C4-2B (cell line): ENCODE measurements around the gene SMURF1.

Source experiments
- ZFX ChIP-seq: fragments of 450-650 bp; IDR thresholded peaks from 2 replicates; pipeline ENCODE4 v1.6.1; 2017
- TF ChIP-seq, protein P1 (sequence below): fragments of 450-650 bp; conservative IDR thresholded peaks from 2 replicates; pipeline ENCODE4 v1.5.1; 2017; ENCODE audit warnings: mild to moderate bottlenecking

- TF ChIP-seq, protein P1, sequence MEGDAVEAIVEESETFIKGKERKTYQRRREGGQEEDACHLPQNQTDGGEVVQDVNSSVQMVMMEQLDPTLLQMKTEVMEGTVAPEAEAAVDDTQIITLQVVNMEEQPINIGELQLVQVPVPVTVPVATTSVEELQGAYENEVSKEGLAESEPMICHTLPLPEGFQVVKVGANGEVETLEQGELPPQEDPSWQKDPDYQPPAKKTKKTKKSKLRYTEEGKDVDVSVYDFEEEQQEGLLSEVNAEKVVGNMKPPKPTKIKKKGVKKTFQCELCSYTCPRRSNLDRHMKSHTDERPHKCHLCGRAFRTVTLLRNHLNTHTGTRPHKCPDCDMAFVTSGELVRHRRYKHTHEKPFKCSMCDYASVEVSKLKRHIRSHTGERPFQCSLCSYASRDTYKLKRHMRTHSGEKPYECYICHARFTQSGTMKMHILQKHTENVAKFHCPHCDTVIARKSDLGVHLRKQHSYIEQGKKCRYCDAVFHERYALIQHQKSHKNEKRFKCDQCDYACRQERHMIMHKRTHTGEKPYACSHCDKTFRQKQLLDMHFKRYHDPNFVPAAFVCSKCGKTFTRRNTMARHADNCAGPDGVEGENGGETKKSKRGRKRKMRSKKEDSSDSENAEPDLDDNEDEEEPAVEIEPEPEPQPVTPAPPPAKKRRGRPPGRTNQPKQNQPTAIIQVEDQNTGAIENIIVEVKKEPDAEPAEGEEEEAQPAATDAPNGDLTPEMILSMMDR = no peak
- no peak for TF ChIP-seq ZFX
These were observed 27.8 kb downstream of the SMURF1 start for GRCh38 chr7:99116144-99116543.
